Heart right ventricle (tissue), 16 donors: ENCODE results near the gene HIC1. TPM values are rescaled to one million over a fixed set of nuclear protein-coding genes. Genes with fewer than 3 reads are reported as not detected.
A peak's percentile ranks its signal among the peaks of the same experiment; 100 is the strongest.

ENCODE experiments used
- ATAC-seq, 8 donors: fragments of 200-7000 bp; cut with Tn5 transposase; one replicate each; pipeline ENCODE4 v1.9.1; 2020; ENCODE audit warnings: mild to moderate bottlenecking in 8 of 8, moderate library complexity in 8 of 8, moderate number of reproducible peaks in 1 of 8
- DNase-seq, 2 donors: peaks; one replicate each; pipeline ENCODE4 v3.0.0-alpha.2; 2020
- H3K27ac ChIP-seq, 10 donors: fragments of 200-600 bp; sonication (generic) in 2 of 10; one replicate each; pipeline versions ENCODE4 v1.5.0 to v1.8.0; 2020 to 2022; ENCODE audit warnings: mild to moderate bottlenecking in 3 of 10
- H3K27me3 ChIP-seq, 7 donors: fragments of 200-600 bp; one replicate each; pipeline ENCODE4 v1.8.0; 2021 to 2022; ENCODE audit warnings: mild to moderate bottlenecking in 2 of 7
- H3K36me3 ChIP-seq, 9 donors: fragments of 200-600 bp; sonication (generic) in 1 of 9; one replicate each; pipeline versions ENCODE4 v1.5.0 to v1.8.0; 2020 to 2022; ENCODE audit warnings: mild to moderate bottlenecking in 2 of 9
- H3K4me1 ChIP-seq, 9 donors: fragments of 200-600 bp; sonication (generic) in 1 of 9; one replicate each; pipeline versions ENCODE4 v1.5.0 to v1.8.0; 2020 to 2022; ENCODE audit warnings: mild to moderate bottlenecking in 4 of 9
- H3K4me3 ChIP-seq, 10 donors: fragments of 200-600 bp; sonication (generic) in 2 of 10; one replicate each; pipeline versions ENCODE4 v1.5.0 to v1.8.0; 2020 to 2022; ENCODE audit warnings: mild to moderate bottlenecking in 7 of 10, moderate library complexity in 2 of 10
- H3K9me3 ChIP-seq, 11 donors: fragments of 200-600 bp in 10 of 11; sonication (generic) in 2 of 11; one replicate each; pipeline versions ENCODE4 v1.5.0 to v1.8.0; 2013 to 2022; ENCODE audit warnings: mild to moderate bottlenecking in 2 of 11, control low read depth in 1 of 11, moderate library complexity in 1 of 11
- CTCF ChIP-seq, 9 donors: fragments of 200-600 bp; sonication (generic) in 2 of 9; IDR thresholded peaks; one replicate each; pipeline versions ENCODE4 v1.5.0 to v1.8.0; 2021 to 2022; ENCODE audit warnings: antibody characterized with exemption in 9 of 9, mild to moderate bottlenecking in 5 of 9, moderate library complexity in 1 of 9
- WGBS, 2 donors: extraction: QIAGEN DNeasy Blood & Tissue Kit; methylation state at CpG; one replicate each; pipeline ENCODE4 v1.1.7; 2013; ENCODE audit warnings: inconsistent platforms in 1 of 2; 5-methylcytosine and 5-hydroxymethylcytosine counted together
- intact Hi-C, 10 donors: fragments of 100-400 bp; cut with DNase I; formaldehyde crosslinking; loops; one replicate each; pipeline versions ENCODE4 v1.11.1 to v1.14.2; 2022
- polyA plus RNA-seq, 2 donors: library from polyadenylated mRNA; stranded (reverse); fragments of 200-250 nt; gene quantifications; one replicate each; pipeline ENCODE4 v1.2.3, GENCODE V29; 2013
- total RNA-seq, 10 donors: library from RNA; stranded (reverse); fragmentation: NEBNext Ultra II Directional in 3 of 10; extraction: Animal tissue kit (Norgen Biotek cat#: 25700) in 3 of 10; gene quantifications; one replicate each; pipeline versions ENCODE4 v1.2.1 to v1.2.4, GENCODE V29; 2021 to 2023
- donor health status: Arrhythmogenic right ventricular cardiomyopathy.
- donor health status: ischemic (EF 13 %, LVEDD 7.1; RV severe dilation, severe dysfunction).
- donor health status: healthy with polysubstance abuse.
- donor health status: DM: no; HTN: yes; CAD: no.
- donor health status: DM: no; HTN: no; CAD: no.
- donor health status: ischemic (EF 25% LVEDD 6.9; RV normal size, moderate dysfunction).
- donor health status: ischemic (EF 25% LVEDD 5.7; RV mildly dilated, moderate dysfunction).
- donor health status: healthy.
- donor health status: DM: yes; HTN: yes; CAD: no.
- donor health status: Ischemic cardiomyopathy.
- donor health status: ischemic (EF 35%, LVEDD 5.7; RV mildly dilated, moderate dysfunction).
- donor health status: nonischemic (EF 11% LVEDD 7.7; RV severe dilation, severe dysfunction).
- donor health status: DM: yes; HTN: yes; CAD: no.
- donor health status: PGD.
- donor health status: ischemic (EF 29% LVEDD 5.4; RV normal size, mild dysfunction).
- donor health status: nonischemic (EF 23%, LVEDD 6.1; RV moderate dilation, normal function).

The HIC1 gene
- total and polyA plus RNA-seq, 12 donors, result 3.5 to 37.5 (median 12.1) TPM

- Histone ChIP-seq H3K27ac (no peak overlapping the region), H3K4me3 (no peak overlapping the region), H3K9me3 (no peaks in the 10 kb centered on the region), H3K4me1 (peaks cover 0 to 35% (median 12%) of the 10 kb centered on the region in 9 donors), H3K36me3 (no peaks in the 10 kb centered on the region), H3K27me3 (peaks cover 0 to 13% (median 0%) of the 10 kb centered on the region in 7 donors)
- 74 to 81% methylated on average over 14 of the region's 14 CpGs for WGBS, 2 donors
- intact Hi-C loops, result no loop called here
- ATAC-seq, result peak in 1 of 8 donors; percentile 8
- DNase-seq, result no peak
- no peak for TF ChIP-seq CTCF (IDR thresholded peaks at IDR 0.05)
Measured at GRCh38 chr17:2015314-2015713, 39.6 kb upstream of the HIC1 start.

GRCh38 chr17:2016494-2016893, 38.4 kb upstream of the HIC1 start:
- H3K4me3 ChIP-seq, result no peak overlapping the region
- ATAC-seq, result peak in 1 of 8 donors; percentile 38
- no peak for DNase-seq
- WGBS, 2 donors, result 94 to 95% methylated on average over 20 of the region's 20 CpGs
- H3K27me3 ChIP-seq, result peaks cover 0 to 20% (median 0%) of the 10 kb centered on the region in 7 donors
- H3K27ac ChIP-seq, result no peak overlapping the region
- TF ChIP-seq CTCF (IDR thresholded peaks at IDR 0.05), result no peak
- H3K4me1 ChIP-seq, result peaks cover 0 to 38% (median 15%) of the 10 kb centered on the region in 9 donors
- intact Hi-C loops, result no loop called here
- no peaks in the 10 kb centered on the region for H3K36me3 ChIP-seq
- H3K9me3 ChIP-seq, result no peaks in the 10 kb centered on the region

- Histone ChIP-seq H3K27ac (no peak overlapping the region), H3K36me3 (no peaks in the 10 kb centered on the region), H3K4me1 (peaks cover 0 to 29% (median 5%) of the 10 kb centered on the region in 9 donors), H3K9me3 (no peaks in the 10 kb centered on the region), H3K27me3 (peaks cover 0 to 29% (median 0%) of the 10 kb centered on the region in 7 donors), H3K4me3 (no peak overlapping the region)
- WGBS, 2 donors, result 90 to 92% methylated on average over 19 of the region's 19 CpGs
- no peak for TF ChIP-seq CTCF (IDR thresholded peaks at IDR 0.05)
- intact Hi-C loops, result no loop called here
- ATAC-seq (no peak), DNase-seq (no peak)
Measured at GRCh38 chr17:2017274-2017941, 37.5 kb upstream of the HIC1 start.

- Histone ChIP-seq H3K27me3 (peaks cover 0 to 44% (median 0%) of the 10 kb centered on the region in 7 donors), H3K36me3 (no peaks in the 10 kb centered on the region), H3K4me1 (peaks cover 2 to 36% (median 13%) of the 10 kb centered on the region in 9 donors), H3K27ac (no peak overlapping the region), H3K9me3 (no peaks in the 10 kb centered on the region), H3K4me3 (no peak overlapping the region)
- ATAC-seq, result no peak
- DNase-seq, result no peak
- 80 to 82% methylated on average over 24 of the region's 24 CpGs for WGBS, 2 donors
- intact Hi-C loops, result no loop called here
- no peak for TF ChIP-seq CTCF (IDR thresholded peaks at IDR 0.05)
Measured at GRCh38 chr17:2018716-2019510, 36.0 kb upstream of the HIC1 start.
